Measurements from ENCODE around the gene NEDD4L. TPM values are rescaled to one million over a fixed set of nuclear protein-coding genes. Genes with fewer than 3 reads are reported as not detected.

Gene NEDD4L
- polyA plus RNA-seq, 1 donor, result 93.0 TPM

GRCh38 chr18:58242435-58242834 lies 198.4 kb downstream of the NEDD4L start:
- no peaks in the 10 kb centered on the region for H3K9me3 ChIP-seq (ENCODE audit: control insufficient read depth, low read depth, low read length)
- H3K36me3 ChIP-seq (ENCODE audit: control insufficient read depth, insufficient read depth, low read length), result peaks cover 13% of the 10 kb centered on the region
- H3K27ac ChIP-seq (ENCODE audit: low read length), result peak overlapping the region; percentile 92
- DNase-seq, result no peak
- peaks cover 32% of the 10 kb centered on the region for H3K4me1 ChIP-seq (ENCODE audit: control insufficient read depth, insufficient read depth, low read length)
- no peak overlapping the region for H3K4me3 ChIP-seq (ENCODE audit: low read length)
- H3K27me3 ChIP-seq (ENCODE audit: control insufficient read depth, insufficient read depth, low read length), result no peaks in the 10 kb centered on the region
- no CpG with 5 or more reads among the region's 12 CpGs for WGBS (ENCODE audit: insufficient coverage, low lambda C conversion rate)

GRCh38 chr18:58242968-58243367 lies 198.9 kb downstream of the NEDD4L start:
- H3K36me3 ChIP-seq (ENCODE audit: control insufficient read depth, insufficient read depth, low read length), result peaks cover 17% of the 10 kb centered on the region
- no peak overlapping the region for H3K4me3 ChIP-seq (ENCODE audit: low read length)
- peak overlapping the region; percentile 92 for H3K27ac ChIP-seq (ENCODE audit: low read length)
- no CpG with 5 or more reads among the region's 5 CpGs for WGBS (ENCODE audit: insufficient coverage, low lambda C conversion rate)
- peaks cover 32% of the 10 kb centered on the region for H3K4me1 ChIP-seq (ENCODE audit: control insufficient read depth, insufficient read depth, low read length)
- H3K27me3 ChIP-seq (ENCODE audit: control insufficient read depth, insufficient read depth, low read length), result no peaks in the 10 kb centered on the region
- peak; percentile 70 to 90 for DNase-seq
- H3K9me3 ChIP-seq (ENCODE audit: control insufficient read depth, low read depth, low read length), result no peaks in the 10 kb centered on the region

GRCh38 chr18:58243401-58243800 lies 199.4 kb downstream of the NEDD4L start:
- H3K27me3 ChIP-seq (ENCODE audit: control insufficient read depth, insufficient read depth, low read length), result no peaks in the 10 kb centered on the region
- peak overlapping the region; percentile 92 for H3K27ac ChIP-seq (ENCODE audit: low read length)
- peaks cover 19% of the 10 kb centered on the region for H3K36me3 ChIP-seq (ENCODE audit: control insufficient read depth, insufficient read depth, low read length)
- H3K4me3 ChIP-seq (ENCODE audit: low read length), result no peak overlapping the region
- no peak for DNase-seq
- H3K9me3 ChIP-seq (ENCODE audit: control insufficient read depth, low read depth, low read length), result no peaks in the 10 kb centered on the region
- no CpG with 5 or more reads among the region's 5 CpGs for WGBS (ENCODE audit: insufficient coverage, low lambda C conversion rate)
- H3K4me1 ChIP-seq (ENCODE audit: control insufficient read depth, insufficient read depth, low read length), result peaks cover 32% of the 10 kb centered on the region

GRCh38 chr18:58247363-58247834 lies 203.4 kb downstream of the NEDD4L start:
- H3K4me1 ChIP-seq (ENCODE audit: control insufficient read depth, insufficient read depth, low read length), result peaks cover 11% of the 10 kb centered on the region
- DNase-seq, result no peak
- H3K27ac ChIP-seq (ENCODE audit: low read length), result peak overlapping the region; percentile 22
- no CpG with 5 or more reads among the region's 20 CpGs for WGBS (ENCODE audit: insufficient coverage, low lambda C conversion rate)
- H3K9me3 ChIP-seq (ENCODE audit: control insufficient read depth, low read depth, low read length), result no peaks in the 10 kb centered on the region
- no peaks in the 10 kb centered on the region for H3K27me3 ChIP-seq (ENCODE audit: control insufficient read depth, insufficient read depth, low read length)
- H3K36me3 ChIP-seq (ENCODE audit: control insufficient read depth, insufficient read depth, low read length), result peaks cover 16% of the 10 kb centered on the region
- H3K4me3 ChIP-seq (ENCODE audit: low read length), result no peak overlapping the region

- no peaks in the 10 kb centered on the region for H3K27me3 ChIP-seq (ENCODE audit: control insufficient read depth, insufficient read depth, low read length)
- H3K36me3 ChIP-seq (ENCODE audit: control insufficient read depth, insufficient read depth, low read length), result peaks cover 16% of the 10 kb centered on the region
- H3K9me3 ChIP-seq (ENCODE audit: control insufficient read depth, low read depth, low read length), result no peaks in the 10 kb centered on the region
- no peak overlapping the region for H3K4me3 ChIP-seq (ENCODE audit: low read length)
- H3K27ac ChIP-seq (ENCODE audit: low read length), result no peak overlapping the region
- peaks cover 2% of the 10 kb centered on the region for H3K4me1 ChIP-seq (ENCODE audit: control insufficient read depth, insufficient read depth, low read length)
- no peak for DNase-seq
- WGBS (ENCODE audit: insufficient coverage, low lambda C conversion rate), result no CpG with 5 or more reads among the region's 1 CpG
Measured at GRCh38 chr18:58249712-58250111, 205.7 kb downstream of the NEDD4L start.

- WGBS (ENCODE audit: insufficient coverage, low lambda C conversion rate), result no CpG with 5 or more reads among the region's 2 CpGs
- H3K4me1 ChIP-seq (ENCODE audit: control insufficient read depth, insufficient read depth, low read length), result peaks cover 2% of the 10 kb centered on the region
Measured at GRCh38 chr18:58251416-58251815, 207.4 kb downstream of the NEDD4L start.

GRCh38 chr18:58252166-58252565 lies 208.1 kb downstream of the NEDD4L start:
- peaks cover 2% of the 10 kb centered on the region for H3K4me1 ChIP-seq (ENCODE audit: control insufficient read depth, insufficient read depth, low read length)

More at GRCh38 chr18:58251416-58251815, 207.4 kb downstream of the NEDD4L start:
- Histone ChIP-seq H3K4me3 (ENCODE audit: low read length) (no peak overlapping the region), H3K36me3 (ENCODE audit: control insufficient read depth, insufficient read depth, low read length) (peaks cover 19% of the 10 kb centered on the region), H3K27me3 (ENCODE audit: control insufficient read depth, insufficient read depth, low read length) (no peaks in the 10 kb centered on the region), H3K9me3 (ENCODE audit: control insufficient read depth, low read depth, low read length) (peaks cover 7% of the 10 kb centered on the region), H3K27ac (ENCODE audit: low read length) (no peak overlapping the region)
- no peak for DNase-seq

GRCh38 chr18:58253318-58253717 lies 209.3 kb downstream of the NEDD4L start:
- Histone ChIP-seq H3K4me1 (ENCODE audit: control insufficient read depth, insufficient read depth, low read length) (peaks cover 2% of the 10 kb centered on the region), H3K27me3 (ENCODE audit: control insufficient read depth, insufficient read depth, low read length) (no peaks in the 10 kb centered on the region), H3K36me3 (ENCODE audit: control insufficient read depth, insufficient read depth, low read length) (peaks cover 17% of the 10 kb centered on the region), H3K4me3 (ENCODE audit: low read length) (no peak overlapping the region), H3K9me3 (ENCODE audit: control insufficient read depth, low read depth, low read length) (peaks cover 9% of the 10 kb centered on the region), H3K27ac (ENCODE audit: low read length) (no peak overlapping the region)
- 100% methylated on average over 1 of the region's 2 CpGs for WGBS (ENCODE audit: insufficient coverage, low lambda C conversion rate)
- DNase-seq, result no peak

More at GRCh38 chr18:58252166-58252565, 208.1 kb downstream of the NEDD4L start:
- Histone ChIP-seq H3K9me3 (ENCODE audit: control insufficient read depth, low read depth, low read length) (peaks cover 9% of the 10 kb centered on the region), H3K4me3 (ENCODE audit: low read length) (no peak overlapping the region), H3K36me3 (ENCODE audit: control insufficient read depth, insufficient read depth, low read length) (peaks cover 25% of the 10 kb centered on the region), H3K27ac (ENCODE audit: low read length) (no peak overlapping the region), H3K27me3 (ENCODE audit: control insufficient read depth, insufficient read depth, low read length) (no peaks in the 10 kb centered on the region)
- 62% methylated on average over 3 of the region's 6 CpGs for WGBS (ENCODE audit: insufficient coverage, low lambda C conversion rate)
- DNase-seq, result no peak

- Histone ChIP-seq H3K4me1 (ENCODE audit: control insufficient read depth, insufficient read depth, low read length) (peaks cover 2% of the 10 kb centered on the region), H3K36me3 (ENCODE audit: control insufficient read depth, insufficient read depth, low read length) (peaks cover 17% of the 10 kb centered on the region), H3K4me3 (ENCODE audit: low read length) (no peak overlapping the region), H3K9me3 (ENCODE audit: control insufficient read depth, low read depth, low read length) (peaks cover 9% of the 10 kb centered on the region), H3K27ac (ENCODE audit: low read length) (no peak overlapping the region), H3K27me3 (ENCODE audit: control insufficient read depth, insufficient read depth, low read length) (no peaks in the 10 kb centered on the region)
- no CpG with 5 or more reads among the region's 1 CpG for WGBS (ENCODE audit: insufficient coverage, low lambda C conversion rate)
- no peak for DNase-seq
Measured at GRCh38 chr18:58253871-58254270, 209.8 kb downstream of the NEDD4L start.

GRCh38 chr18:58254873-58255511 lies 211.0 kb downstream of the NEDD4L start:
- peaks cover 17% of the 10 kb centered on the region for H3K36me3 ChIP-seq (ENCODE audit: control insufficient read depth, insufficient read depth, low read length)
- no peaks in the 10 kb centered on the region for H3K27me3 ChIP-seq (ENCODE audit: control insufficient read depth, insufficient read depth, low read length)
- H3K27ac ChIP-seq (ENCODE audit: low read length), result no peak overlapping the region
- WGBS (ENCODE audit: insufficient coverage, low lambda C conversion rate), result 100% methylated on average over 1 of the region's 17 CpGs
- peaks cover 9% of the 10 kb centered on the region for H3K9me3 ChIP-seq (ENCODE audit: control insufficient read depth, low read depth, low read length)
- no peak overlapping the region for H3K4me3 ChIP-seq (ENCODE audit: low read length)
- peaks cover 2% of the 10 kb centered on the region for H3K4me1 ChIP-seq (ENCODE audit: control insufficient read depth, insufficient read depth, low read length)
- no peak for DNase-seq
